Amygdala (tissue), 56 donors: ENCODE results near the gene RNF212B.
A peak's percentile ranks its signal among the peaks of the same experiment; 100 is the strongest.

Experiments
- DNase-seq, 56 donors: peaks; one replicate each; lab custom pipeline; 2025; lab: John Stamatoyannopoulos, UW

Gene RNF212B

GRCh38 chr14:23286902-23287479 lies 49.3 kb downstream of the RNF212B start:
- no peak for DNase-seq

GRCh38 chr14:23294734-23295561 lies 57.2 kb downstream of the RNF212B start:
- DNase-seq: peak in 30 of 56 donors; percentile 10 to 58 (median 28)

- DNase-seq: no peak
These were observed 58.5 kb downstream of the RNF212B start for GRCh38 chr14:23296012-23296777.

- DNase-seq: no peak
These were observed 59.4 kb downstream of the RNF212B start for GRCh38 chr14:23297096-23297495.

GRCh38 chr14:23297611-23298277 lies 60.0 kb downstream of the RNF212B start:
- DNase-seq: no peak

- DNase-seq: peak in 11 of 56 donors; percentile 12 to 60 (median 35)
These were observed 61.6 kb downstream of the RNF212B start for GRCh38 chr14:23299211-23299957.

- no peak for DNase-seq
These were observed 62.4 kb downstream of the RNF212B start for GRCh38 chr14:23299986-23300686.

GRCh38 chr14:23300687-23301223 lies 63.0 kb downstream of the RNF212B start:
- DNase-seq: peak in 11 of 56 donors; percentile 11 to 73 (median 50)

GRCh38 chr14:23301288-23301968 lies 63.7 kb downstream of the RNF212B start:
- DNase-seq: peak; percentile 79 to 100 (median 97)

GRCh38 chr14:23301969-23302289 lies 64.2 kb downstream of the RNF212B start:
- DNase-seq: no peak

GRCh38 chr14:23302290-23303225 lies 64.8 kb downstream of the RNF212B start, which contains the start of gene PPP1R3E:
PPP1R3E (minus strand) TSS chr14:23302859; CDS start chr14:23302576, 283 bp downstream.
- peak in 41 of 56 donors; percentile 33 to 79 (median 62) for DNase-seq

- peak; percentile 33 to 94 (median 86) for DNase-seq
These were observed 68.8 kb downstream of the RNF212B start, which contains the start of gene BCL2L2 for GRCh38 chr14:23306412-23307145. BCL2L2 (plus strand) TSS chr14:23306833; CDS start chr14:23307768, 935 bp downstream.

- DNase-seq: no peak
These were observed 69.4 kb downstream of the RNF212B start for GRCh38 chr14:23307146-23307530.

- no peak for DNase-seq
These were observed 70.2 kb downstream of the RNF212B start for GRCh38 chr14:23307687-23308644.
